HG03565 (cell line): ENCODE measurements around the gene LAT.
A peak's percentile ranks its signal among the peaks of the same experiment; 100 is the strongest.
"Not testable (repeated sequence)": the region's sequence is repeated elsewhere in the genome, so short reads cannot be mapped to it uniquely, and the experiment has no call there.

ENCODE experiments used
- ATAC-seq: cut with Tn5 transposase; IDR thresholded peaks from one replicate; pipeline ENCODE4 v1.9.1; 2021; ENCODE audit warnings: mild to moderate bottlenecking, moderate library complexity; ENCODE audit not compliant: unreplicated experiment

LAT gene, protein sequence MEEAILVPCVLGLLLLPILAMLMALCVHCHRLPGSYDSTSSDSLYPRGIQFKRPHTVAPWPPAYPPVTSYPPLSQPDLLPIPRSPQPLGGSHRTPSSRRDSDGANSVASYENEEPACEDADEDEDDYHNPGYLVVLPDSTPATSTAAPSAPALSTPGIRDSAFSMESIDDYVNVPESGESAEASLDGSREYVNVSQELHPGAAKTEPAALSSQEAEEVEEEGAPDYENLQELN

DNA sequence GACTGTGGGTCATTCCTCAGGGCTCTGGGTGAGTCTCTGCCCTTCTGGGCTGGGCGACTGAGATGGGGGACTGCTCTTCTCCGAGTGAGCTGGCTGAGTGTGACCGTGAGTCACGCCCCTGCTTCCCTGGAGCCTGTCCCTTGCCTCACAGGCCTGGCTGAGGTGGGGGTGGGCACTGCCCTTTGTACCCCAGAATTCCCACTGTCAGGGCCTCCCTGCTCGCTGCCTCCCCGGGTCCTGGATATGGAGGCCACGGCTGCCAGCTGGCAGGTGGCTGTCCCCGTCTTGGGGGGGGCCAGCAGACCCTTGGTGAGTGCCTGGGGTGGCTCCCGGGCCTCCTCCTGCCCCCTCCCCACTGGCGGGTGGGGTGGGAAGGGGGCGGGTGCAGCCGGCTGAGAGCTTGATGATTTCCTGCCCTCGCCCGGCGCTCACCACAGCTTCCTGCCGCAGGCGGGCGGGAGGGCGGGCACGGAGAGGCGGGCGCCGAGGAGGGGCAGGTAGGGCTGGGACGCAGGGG lies at the start of gene LAT:
LAT (plus strand) TSS at position 434 of the 517 bp plus-strand sequence. CDS start 366 bp downstream, outside the sequence.
- no peak for ATAC-seq

DNA sequence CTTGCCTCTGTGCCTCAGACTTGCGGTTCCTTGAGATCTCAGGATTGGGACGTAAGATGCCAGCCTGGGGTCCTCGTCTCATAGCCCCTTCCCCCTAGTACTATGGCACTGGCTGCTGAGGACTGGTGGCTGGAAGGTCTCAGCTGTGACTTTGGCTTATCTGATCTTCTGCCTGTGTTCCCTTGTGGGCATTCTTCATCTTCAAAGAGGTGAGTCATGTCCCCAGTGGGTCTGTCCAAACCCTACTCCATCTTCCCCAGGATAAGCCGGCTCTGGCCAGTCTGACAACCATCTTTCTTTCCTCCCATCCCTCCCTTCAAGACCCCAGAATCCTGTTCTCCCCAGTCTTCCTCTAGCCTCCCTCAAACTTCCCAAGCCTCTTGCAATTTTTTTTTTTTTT lies 49.5 kb upstream of the LAT start:
- ATAC-seq = no peak

DNA sequence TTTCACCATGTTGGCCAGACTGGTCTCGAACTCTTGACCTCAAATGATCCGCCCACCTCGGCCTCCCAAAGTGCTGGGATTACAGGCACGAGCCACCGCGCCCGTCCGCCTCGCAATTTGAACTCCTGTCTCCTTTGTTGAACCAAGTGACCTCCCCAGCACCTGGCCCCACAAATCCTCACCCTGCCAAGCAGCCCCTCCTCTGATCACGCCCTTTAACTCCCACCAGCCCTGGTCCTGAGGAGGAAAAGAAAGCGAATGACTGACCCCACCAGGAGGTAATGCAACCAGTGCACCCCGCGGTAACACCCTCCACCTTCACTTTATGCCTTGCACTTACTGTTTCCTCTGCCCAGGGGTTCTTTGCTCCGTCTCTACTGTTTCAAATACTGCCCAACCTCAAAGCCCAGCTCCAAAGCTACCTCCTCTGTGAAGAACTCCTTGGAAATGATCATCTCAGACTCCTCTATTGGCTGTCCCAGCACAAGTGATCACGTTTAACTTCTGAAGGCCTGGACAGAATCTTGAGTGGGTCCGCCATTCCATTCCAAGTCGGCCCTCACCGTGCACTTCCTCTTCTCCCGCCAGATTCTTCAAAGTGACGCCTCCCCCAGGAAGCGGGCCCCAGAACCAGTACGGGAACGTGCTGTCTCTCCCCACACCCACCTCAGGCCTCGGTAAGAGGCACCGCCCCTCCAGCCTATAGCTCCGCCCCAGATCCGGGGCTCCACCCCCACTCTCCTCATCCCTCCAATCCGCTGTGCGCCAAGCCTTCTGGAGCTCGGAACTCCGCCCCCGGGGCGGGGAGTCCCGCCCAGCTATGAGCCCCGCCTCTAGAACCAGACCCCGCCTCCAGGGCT lies 48.7 kb upstream of the LAT start:
- peak; percentile 67 for ATAC-seq

DNA sequence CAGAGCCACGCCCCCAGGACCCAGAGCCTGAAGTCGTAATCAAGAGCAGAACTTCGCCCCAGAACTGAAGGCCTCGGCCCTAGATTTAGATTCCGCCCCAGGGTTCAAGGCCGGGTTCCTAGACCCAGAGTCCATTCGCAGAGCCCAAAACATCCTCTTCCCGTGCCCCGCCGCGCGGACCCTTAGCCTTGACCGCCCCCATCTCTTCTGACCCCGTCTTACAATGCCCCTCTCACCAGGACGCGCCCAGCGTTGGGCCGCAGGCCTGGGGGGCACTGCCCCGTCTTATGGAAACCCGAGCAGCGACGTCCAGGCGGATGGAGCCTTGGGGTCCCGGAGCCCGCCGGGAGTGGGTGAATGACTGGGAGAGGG lies 48.1 kb upstream of the LAT start:
- no peak for ATAC-seq

DNA sequence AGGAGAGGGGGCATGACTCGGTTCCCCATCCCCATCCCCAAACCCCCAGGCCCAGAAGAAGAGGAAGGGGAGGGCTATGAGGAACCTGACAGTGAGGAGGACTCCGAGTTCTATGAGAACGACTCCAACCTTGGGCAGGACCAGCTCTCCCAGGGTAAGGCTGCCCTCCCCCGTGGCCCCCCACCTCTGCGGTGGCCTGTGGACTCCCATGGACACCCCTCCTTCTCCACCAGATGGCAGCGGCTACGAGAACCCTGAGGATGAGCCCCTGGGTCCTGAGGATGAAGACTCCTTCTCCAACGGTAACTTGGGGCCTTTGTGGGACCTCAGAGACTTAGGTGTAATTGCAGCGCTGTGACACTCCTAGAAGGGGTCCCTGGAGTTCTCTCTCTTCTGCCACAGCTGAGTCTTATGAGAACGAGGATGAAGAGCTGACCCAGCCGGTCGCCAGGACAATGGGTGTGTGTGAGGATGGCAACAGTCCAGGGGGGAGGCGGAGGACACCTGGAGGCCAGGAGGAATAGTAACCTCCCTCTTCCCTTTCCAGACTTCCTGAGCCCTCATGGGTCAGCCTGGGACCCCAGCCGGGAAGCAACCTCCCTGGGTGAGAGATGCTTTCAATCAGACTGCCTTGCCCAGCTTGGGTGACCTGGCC lies 47.5 kb upstream of the LAT start:
- no peak for ATAC-seq

DNA sequence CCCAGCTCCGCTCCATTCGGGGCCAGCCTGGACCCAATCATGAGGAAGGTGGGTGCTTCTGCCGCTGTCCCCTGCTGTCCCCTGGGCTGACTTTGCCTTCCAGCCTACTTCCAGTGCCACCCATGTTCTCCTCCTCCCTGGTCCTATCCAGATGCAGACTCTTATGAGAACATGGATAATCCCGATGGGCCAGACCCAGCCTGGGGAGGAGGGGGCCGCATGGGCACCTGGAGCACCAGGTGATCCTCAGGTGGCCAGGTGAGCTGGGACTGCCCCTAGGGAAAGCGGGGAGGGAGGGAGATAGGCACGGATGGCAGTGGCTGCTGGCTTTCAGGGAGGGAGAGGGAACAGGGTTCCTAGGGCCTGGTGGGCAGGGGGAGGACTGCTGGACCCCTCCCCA lies 46.1 kb upstream of the LAT start:
- ATAC-seq = no peak

DNA sequence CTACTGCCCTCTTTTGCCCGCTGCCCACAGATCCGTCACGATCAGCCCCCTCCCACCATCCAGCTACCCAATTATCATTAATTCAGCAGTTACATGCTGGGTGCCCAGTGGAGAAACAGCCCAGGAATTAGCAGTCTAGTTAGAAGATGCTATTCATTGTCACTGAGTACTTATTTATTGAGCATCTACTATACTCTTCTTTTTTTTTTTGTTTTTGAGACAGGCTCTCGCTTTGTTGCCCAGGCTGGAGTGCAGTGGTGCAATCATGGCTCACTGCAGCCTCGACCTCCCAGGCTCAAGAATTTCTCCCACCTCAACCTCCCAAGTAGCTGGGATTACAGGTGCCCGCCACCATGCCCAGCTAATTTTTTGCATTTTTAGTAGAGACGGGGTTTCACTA lies 45.0 kb upstream of the LAT start:
- not testable (repeated sequence) for ATAC-seq

DNA sequence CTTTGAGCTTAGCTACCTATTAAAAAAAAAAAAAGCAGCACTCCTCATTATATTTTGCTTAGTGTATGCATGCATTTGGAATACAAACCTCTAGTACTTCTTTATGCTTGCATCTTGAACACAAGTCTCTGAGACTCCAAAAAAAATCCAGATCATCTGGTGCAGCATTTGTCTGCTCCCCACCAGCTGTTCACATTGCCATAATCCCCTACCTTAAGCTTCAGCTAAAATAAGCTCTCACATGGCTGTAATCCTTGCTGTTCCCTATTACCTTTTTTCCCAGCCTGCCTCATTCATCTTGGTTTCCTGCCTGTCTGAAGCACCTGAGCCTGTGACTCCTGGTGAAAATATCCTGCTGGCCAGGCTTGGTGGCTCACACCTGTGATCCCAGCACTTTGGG lies 41.6 kb upstream of the LAT start:
- no peak for ATAC-seq

DNA sequence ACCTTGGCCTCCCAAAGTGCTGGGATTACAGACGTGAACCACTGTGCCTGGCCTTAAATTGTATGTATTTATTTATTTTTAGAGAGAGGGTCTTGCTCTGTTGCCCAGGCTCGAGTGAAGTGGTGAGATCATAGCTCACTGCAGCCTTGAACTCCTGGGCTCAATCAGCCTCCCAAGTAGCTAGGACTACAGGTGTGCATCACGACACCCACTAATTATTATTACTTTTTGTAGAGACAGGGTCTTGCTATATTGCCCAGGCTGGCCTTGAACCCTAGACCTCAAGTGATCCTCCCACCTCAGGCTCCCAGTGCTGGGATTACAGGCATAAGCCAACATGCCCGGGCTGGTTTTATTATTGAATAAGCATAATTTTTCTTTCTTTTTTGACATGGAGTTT lies 38.2 kb upstream of the LAT start:
- no peak for ATAC-seq

DNA sequence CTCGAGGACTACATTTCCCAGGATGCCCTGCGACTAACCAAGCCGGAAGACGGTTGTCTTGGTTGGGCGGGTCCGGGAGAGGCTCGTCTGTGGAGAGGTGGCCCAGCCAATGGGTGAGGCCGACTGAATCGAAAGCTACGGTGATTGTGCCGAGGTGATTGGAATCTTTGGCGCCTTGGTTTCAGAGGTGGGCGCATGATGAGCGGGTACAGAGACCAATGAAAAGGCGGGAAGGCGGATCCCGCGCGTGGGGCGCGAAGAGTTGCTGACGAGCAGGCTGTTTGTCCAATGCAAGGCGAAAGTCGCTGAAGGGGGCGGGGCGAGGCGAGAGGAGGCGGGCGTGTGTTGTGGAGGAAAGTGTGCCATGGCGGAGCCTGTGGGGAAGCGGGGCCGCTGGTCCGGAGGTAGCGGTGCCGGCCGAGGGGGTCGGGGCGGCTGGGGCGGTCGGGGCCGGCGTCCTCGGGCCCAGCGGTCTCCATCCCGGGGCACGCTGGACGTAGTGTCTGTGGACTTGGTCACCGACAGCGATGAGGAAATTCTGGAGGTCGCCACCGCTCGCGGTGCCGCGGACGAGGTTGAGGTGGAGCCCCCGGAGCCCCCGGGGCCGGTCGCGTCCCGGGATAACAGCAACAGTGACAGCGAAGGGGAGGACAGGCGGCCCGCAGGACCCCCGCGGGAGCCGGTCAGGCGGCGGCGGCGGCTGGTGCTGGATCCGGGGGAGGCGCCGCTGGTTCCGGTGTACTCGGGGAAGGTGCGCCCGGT lies 34.0 kb upstream of the LAT start, which contains the start of gene NFATC2IP:
NFATC2IP (plus strand) TSS at position 290 of the 762 bp plus-strand sequence; CDS start at position 365, 75 bp downstream.
- ATAC-seq = peak; percentile 89

DNA sequence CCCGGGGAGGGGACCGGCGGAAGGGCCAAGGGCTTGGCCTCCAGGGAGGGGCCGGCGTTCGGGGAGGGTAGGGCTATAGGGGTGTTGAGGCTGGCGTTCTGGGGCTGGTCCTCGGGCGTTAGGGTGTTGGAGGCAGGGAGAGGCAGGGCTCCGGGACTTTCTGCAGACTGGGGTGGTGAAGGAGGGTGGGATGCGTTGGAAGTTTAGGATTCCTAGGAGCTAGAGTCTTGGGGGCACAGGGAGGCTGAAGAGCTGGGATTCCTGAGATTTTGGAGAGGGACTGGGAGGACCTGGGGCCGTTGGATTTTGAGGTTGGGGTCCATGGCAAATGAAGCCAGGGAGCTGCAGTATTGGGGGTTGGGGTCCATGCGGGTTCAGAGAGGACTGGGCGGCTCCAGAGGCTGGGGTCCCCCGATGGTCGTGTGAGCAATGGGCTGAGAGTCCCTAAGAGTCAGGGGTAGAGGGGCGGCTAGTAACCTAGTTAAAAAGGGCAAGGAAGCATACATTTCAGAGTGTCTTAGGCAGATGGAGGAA lies 33.4 kb upstream of the LAT start:
- ATAC-seq = no peak

DNA sequence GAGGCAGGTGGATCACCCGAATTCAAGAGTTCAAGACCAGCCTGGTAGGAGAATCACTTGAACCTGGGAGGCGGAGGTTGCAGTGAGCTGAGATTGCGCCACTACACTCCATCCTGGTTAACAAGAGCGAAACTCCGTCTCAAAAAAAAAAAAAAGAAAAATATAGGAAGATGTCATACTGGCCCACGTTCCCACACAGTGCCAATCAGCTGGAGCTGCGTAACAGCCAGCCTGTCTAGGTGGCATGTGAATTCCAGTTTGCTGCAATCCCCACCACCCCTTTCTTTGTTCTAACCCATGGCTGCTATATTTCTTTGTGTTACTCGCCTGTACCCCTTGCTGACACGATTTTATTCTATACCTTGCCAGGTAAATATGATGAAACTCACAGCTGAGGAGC lies 26.6 kb upstream of the LAT start:
- no peak for ATAC-seq

DNA sequence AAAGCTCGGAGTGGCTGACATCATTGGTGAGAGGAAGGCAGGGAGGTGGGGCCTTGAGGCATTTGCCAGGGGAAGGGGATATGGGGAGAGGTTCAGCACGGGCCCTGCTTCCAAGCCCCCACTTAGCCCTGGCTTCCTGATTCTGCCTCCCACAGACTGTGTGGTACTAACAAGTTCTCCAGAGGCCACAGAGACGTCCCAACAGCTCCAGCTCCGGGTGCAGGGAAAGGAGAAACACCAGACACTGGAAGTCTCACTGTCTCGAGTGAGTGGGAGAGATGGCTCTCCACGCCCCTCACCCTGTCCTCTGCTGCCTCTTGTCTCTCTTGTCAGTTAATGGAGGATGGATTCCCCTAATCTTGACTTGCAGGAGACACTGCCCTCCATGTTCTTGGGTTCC lies 26.0 kb upstream of the LAT start:
- no peak for ATAC-seq

DNA sequence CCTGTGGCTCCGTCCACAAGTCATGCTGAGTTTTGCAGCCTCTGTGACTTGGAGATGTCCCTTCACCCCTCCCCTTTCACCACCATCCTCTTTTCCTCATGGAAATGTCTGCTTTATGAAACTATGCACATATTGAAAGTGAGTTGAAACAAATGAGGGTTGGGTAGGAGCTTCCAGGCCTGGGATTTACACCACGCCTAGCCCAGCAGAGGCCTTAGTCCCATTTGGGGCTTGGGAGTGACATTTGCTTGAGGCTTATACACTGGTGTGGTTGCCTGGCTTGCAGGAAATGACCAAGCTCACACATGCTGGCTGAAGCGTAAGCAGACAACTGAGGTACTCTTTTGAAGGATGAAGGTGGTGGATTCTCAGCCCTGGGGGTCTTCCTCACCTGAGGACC lies 20.8 kb upstream of the LAT start:
- no peak for ATAC-seq

DNA sequence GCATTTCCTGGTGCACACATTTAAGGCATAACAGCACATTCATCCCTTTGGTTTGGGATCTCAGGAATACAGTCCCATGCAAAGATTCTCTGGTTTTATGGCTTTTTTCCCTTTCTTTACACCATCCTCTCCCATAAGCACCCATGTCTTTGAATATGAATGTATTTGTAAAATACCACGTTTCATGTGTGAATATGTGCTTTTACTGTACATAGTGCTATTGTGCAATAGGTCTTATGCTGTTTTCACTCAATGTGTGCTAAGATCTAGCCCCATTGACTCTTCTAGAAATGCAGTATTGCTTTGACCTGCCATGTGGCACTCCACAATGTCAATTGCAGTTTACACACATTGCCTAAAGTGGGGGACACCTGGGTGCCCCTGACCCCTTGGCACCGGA lies 20.4 kb upstream of the LAT start:
- ATAC-seq = no peak

DNA sequence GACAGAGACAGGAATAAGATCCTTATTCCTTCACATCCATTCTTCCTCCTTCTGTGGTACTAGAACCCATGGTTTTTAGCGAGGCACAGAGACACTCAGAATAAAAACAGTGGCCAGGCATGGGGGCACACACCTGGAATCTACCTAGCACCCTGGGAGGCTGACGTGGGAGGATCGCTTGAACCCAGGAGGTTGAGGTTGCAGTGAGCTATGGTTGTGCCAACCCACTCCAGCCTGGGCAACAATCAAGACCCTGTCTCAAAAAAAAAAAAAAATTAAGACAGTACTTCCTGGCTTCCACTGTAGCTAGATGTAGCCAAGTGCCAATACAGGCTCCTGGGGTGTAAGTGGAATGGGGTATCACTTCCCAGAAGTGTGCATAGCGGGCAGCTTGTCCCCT lies 17.7 kb upstream of the LAT start:
- no peak for ATAC-seq

DNA sequence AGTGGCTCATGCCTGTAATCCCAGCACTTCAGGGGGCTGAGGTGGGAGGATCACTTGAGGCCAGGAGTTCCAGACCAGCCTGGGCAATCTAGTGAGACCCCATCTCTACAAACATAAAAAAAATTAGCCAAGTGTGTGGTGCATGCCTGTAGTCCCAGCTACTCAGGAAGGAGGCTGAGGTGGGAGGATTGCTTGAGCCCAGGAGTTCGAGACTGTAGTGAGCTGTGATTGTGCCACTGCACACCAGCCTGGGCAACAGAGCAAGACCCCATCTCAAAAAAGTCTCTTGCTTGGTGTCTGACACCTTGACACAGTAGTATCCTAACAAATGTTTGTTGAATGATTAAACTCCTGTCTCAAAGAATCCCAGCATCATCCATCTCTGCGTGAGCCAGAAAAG lies 15.2 kb upstream of the LAT start:
- ATAC-seq = not testable (repeated sequence)

DNA sequence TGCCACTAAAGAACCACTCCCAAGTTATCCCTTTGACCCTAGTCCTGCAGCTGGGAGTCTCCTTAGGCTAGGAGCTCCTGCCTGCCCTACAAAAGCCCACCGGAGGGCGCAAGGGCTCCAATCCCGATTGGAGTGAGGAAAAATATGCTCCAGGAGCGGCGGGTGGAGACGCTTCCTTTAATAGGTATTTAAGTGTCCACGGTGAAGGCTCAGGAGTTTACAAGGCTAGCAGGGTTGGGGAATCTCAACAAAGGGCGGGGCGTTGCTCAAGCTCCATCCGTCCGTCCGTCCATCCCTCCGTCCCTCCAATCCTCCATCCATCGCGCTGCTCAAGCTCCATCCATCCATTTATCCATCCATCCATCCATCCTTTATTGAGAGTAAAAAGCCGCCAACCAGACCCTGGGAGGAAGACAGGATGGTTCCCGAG lies 10.8 kb upstream of the LAT start:
- no peak for ATAC-seq

DNA sequence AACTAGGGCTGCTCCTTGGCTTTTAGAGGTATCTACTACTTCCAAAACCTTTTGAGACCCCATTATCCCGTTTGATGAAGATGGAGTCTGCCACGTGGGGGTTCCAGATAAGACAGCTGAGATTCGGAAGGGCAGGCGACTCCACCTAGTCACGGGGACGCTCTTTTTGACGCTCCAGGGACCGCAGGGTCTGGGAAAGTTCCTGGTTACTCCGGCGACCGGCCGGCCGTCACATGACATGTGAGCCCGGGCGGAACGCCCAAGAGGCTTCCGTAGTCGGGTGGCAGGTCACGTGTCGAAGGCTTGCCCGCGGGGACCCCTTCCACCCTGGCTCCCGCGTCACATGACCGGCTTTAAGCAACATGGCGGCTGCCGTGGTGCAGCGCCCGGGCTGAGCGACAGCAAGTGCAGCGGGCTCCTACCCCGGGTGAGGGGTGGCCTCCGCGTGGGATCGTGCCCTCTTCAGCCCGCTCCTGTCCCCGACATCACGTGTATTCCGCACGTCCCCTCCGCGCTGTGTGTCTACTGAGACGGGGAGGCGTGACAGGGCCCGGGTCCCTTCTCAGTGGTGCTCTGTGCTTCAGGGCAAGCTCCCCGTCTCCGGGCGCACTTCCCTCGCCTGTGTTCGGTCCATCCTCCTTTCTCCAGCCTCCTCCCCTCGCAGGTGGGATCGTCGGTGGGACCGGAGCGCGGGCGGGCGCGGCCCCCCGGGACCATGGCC lies 10.3 kb upstream of the LAT start, which contains the start of gene SPNS1:
SPNS1 (plus strand) TSS at position 342 of the 721 bp plus-strand sequence; CDS start at position 716, 374 bp downstream.
- peak; percentile 84 for ATAC-seq

DNA sequence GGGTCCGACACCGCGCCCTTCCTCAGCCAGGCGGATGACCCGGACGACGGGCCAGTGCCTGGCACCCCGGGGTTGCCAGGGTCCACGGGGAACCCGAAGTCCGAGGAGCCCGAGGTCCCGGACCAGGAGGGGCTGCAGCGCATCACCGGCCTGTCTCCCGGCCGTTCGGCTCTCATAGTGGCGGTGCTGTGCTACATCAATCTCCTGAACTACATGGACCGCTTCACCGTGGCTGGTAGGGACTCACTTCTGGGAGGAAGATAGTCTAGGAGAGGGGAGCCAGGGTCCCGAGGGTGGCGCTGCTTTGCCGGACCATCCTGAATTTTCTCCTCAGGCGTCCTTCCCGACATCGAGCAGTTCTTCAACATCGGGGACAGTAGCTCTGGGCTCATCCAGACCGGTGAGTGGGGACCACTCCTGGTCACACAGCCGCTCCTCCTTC lies 9.7 kb upstream of the LAT start:
- ATAC-seq = peak; percentile 8
